Stimulated activated CD4-positive, alpha-beta T cell treated with anti-CD3 and anti-CD28 coated beads, Interleukin-12 subunit alpha, Interleukin-12 subunit beta, amount 100 ng/mL, for 48 hours (primary cell): Measurements from ENCODE around the gene C19orf33.
"Not testable (repeated sequence)": the region's sequence is repeated elsewhere in the genome, so short reads cannot be mapped to it uniquely, and the experiment has no call there.

ENCODE experiments used
- DNase-seq, 3 donors: peaks; one replicate each; pipeline ENCODE4 v3.0.0-alpha.2; 2020; ENCODE audit warnings: low read depth in 2 of 3, low spot score in 1 of 3

C19orf33 gene

DNA sequence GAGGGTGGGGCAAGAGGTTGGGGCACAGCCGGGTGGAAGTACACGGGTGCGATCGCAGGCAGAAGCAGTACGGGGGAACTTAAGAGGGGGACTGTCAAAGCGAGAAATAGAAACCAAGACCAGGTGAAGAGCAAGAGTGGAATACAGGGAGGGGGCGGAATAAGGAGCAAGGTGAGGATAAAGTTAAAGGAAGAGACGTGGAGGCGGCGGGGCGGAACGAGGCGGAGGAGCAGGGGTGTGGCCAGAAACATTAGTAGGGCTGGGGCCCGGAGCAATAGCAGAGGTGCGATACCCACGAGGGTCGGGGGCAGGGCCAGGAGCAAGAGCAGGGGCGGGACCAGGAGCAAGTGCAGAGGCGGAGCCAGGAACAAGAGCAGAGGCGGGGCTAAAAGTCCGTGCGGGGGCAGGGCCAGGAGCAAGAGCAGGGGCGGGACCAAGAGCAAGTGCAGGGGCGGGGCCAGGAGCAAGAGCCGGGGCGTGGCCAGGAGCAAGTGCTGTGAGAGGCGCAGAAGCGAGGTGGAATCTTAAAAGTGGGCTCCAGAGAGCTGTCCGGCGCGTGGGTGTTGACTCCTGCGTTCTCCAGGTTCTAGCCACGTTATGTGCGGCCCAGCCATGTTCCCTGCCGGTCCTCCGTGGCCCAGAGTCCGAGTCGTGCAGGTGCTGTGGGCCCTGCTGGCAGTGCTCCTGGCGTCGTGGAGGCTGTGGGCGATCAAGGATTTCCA is 32.7 kb downstream of the C19orf33 start:
- DNase-seq: peak; percentile 94 to 97 (median 96)

DNA sequence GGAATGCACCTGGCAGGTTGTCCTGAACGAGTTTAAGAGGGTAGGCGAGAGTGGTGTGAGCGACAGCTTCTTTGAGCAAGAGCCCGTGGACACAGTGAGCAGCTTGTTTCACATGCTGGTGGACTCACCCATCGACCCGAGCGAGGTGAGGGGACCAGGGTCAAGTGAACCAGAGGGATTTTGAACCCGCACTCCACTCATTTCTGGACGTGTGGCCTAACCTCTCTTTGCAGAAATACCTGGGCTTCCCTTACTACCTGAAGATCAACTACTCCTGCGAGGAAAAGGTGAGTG is 33.3 kb downstream of the C19orf33 start:
- DNase-seq: no peak

DNA sequence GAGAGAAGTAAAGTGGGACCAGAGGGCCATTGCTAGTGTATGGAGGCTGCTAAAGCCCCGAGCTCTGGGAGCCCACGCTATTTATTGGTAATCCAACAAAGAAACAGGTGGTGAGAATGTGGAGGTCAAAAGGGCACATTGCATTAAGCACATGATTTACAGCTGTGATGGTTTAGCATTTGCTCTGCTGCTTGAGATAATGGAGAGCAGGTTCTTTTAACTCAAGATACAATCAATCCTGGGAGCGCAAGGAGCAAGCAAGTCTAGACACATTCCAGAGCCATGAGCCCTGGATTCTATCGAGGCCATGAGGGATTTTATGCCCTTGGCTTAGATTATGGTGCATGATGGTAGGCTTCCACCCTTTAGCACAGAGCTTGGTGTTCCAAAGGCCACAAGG is 35.0 kb downstream of the C19orf33 start:
- DNase-seq: not testable (repeated sequence)

DNA sequence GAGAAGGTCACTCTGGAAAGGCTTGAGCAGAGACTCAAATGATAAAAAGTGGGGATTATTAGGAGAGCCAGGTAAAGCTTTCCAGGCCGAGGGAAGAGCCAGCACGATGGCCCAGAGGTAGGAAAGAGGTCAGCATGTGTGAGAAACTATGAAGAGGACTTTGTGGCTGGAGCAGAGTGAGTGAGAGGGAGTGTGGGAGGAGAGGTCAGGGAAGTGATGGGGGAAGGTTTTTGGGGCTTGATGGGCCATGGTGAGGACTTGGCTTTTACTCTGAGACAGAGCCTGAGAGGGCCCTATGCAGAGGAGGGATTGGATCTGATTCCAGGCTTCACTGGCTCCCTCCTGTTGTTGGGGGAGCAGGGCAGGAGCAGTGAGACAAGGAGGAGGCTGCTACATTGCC is 36.9 kb downstream of the C19orf33 start:
- no peak for DNase-seq

DNA sequence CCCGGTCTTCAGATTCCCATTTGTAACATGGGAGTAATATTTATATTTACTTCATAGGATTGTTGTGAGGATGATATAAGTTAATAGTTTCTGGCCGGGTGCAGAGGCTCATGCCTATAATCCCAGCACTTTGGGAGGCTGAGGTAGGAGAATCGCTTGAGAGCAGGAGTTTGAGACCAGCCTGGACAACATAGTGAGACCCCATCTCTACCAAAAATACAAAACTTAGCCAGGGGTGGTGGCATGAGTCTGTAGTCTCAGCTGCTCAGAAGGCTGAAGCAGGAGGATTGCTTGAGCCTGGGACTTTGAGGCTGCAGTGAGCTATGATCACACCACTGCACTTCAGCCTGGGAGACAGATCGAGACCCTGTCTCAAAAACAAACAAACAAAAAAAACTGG is 42.8 kb downstream of the C19orf33 start:
- no peak for DNase-seq

DNA sequence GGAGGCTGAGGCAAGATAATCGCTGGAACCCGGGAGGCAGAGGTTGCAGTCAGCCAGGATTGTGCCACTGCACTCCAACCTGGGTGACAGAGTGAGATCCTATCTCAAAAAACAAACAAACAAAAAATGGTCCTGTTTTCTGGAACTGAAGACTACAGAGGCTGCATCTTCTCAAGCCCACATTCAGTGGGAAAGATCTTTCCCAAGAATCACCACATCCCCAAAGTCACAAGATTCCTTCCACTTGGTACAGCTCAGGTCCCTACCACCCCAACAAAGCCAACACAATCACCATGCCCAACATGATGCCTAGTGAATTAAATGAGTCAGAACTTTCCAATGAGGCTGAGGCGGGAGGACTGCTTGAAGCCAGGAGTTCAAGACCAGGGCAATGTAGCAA is 46.8 kb downstream of the C19orf33 start:
- no peak for DNase-seq

DNA sequence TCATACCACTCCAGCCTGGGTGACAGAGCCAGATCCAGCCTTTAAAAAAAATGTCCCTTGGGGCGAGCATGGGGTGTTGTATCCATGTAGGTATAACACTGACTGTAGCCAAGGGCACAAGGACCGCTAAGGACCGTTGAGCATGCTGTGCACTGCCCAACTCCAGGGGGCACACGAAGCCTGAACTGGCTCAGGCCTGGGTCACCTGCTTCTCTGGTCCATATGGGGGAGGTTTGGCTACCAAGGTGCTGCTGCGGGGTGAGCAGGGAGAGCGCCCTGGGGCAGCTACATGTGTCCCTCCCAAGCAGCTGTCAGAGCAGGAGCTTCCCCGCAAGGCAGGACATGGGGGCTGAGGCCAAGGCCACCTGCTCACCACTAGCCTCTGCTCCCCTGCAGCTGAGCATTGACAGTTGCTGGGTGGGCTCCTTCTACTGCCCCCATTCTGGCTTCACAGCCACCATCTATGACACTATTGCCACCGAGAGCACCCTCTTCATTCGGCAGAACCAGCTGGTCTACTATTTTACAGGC is 47.9 kb downstream of the C19orf33 start:
- DNase-seq: no peak

DNA sequence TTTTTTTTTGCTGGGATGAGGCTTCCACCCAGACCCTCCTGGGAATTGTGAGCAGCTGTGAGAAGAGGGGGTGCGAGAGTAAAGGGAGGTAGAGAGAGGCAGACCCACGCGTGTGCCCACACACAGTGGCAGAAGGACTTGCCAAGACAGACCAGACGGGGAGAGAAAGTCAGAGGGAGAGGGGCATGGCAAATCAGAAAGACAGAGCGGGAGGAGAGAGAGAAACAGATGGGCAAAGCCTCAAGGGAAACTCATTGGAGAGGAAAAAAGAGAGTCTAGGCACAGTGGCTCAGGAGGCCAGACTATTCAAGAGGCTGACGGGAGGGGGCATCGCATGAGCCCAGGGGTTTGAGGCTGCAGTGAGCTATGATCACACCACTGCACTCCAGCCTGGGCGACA is 48.6 kb downstream of the C19orf33 start:
- DNase-seq: no peak
